Measurements from ENCODE around the gene TCF12. TPM values are rescaled to one million over a fixed set of nuclear protein-coding genes. Genes with fewer than 3 reads are reported as not detected.

TCF12 gene
- total and polyA plus RNA-seq, 2 of the 8 experiments (the other 6 are each of a cell fraction or from before 2014, with no cell fraction given), result 85.8 to 101 TPM

- Histone ChIP-seq H2BK120ac (replicated peaks; ENCODE audit: low read depth, low read length) (no peak overlapping the region), H3K9me3 (ENCODE audit: insufficient read depth in 2 of 2, low read depth in 1 of 2, low read length in 1 of 2) (no peaks in the 10 kb centered on the region), H3K4ac (replicated peaks; ENCODE audit: insufficient read length, low read depth, low read length) (no peak overlapping the region), H4K8ac (ENCODE audit: extremely low read depth, insufficient read depth, low read length) (no peak overlapping the region), H3K4me1 (replicated peaks in 1 of 4; ENCODE audit: control insufficient read depth in 3 of 4, insufficient read depth in 4 of 4, low read length in 3 of 4) (peaks cover 0 to 9% (median 1%) of the 10 kb centered on the region in 4 experiments; a peak in 2 of 7 replicates), H3K4me3 (ENCODE audit: extremely low read depth in 1 of 4, insufficient read depth in 2 of 4, low read depth in 3 of 4, low read length in 4 of 4) (no peak overlapping the region), H2BK5ac (ENCODE audit: low read depth, low read length) (no peak overlapping the region), H3K36me3 (ENCODE audit: control insufficient read depth in 2 of 4, insufficient read depth in 4 of 4, low read length in 3 of 4) (no peaks in the 10 kb centered on the region; a peak in 2 of 8 replicates), H2BK15ac (ENCODE audit: low read length) (no peak overlapping the region), H2BK12ac (ENCODE audit: low read depth, low read length) (no peak overlapping the region), H3K79me2 (ENCODE audit: control insufficient read depth in 1 of 2, insufficient read depth in 2 of 2, low read length in 2 of 2) (peaks cover 0 to 36% of the 10 kb centered on the region in 2 experiments; a peak in 2 of 4 replicates), H2BK20ac (ENCODE audit: low read length) (no peak overlapping the region), H3K18ac (ENCODE audit: extremely low read depth, low read length) (no peak overlapping the region), H3K56ac (replicated peaks; ENCODE audit: insufficient read length, low read depth, low read length) (no peak overlapping the region), H3K23ac (ENCODE audit: insufficient read length) (no peak overlapping the region), H3K14ac (ENCODE audit: insufficient read length) (no peak overlapping the region), H2AFZ (ENCODE audit: low read length) (no peak overlapping the region), H3K4me2 (ENCODE audit: insufficient read depth in 1 of 2, low read depth in 2 of 2, low read length in 2 of 2) (no peak overlapping the region), H3K27ac (ENCODE audit: low read depth, low read length) (no peak overlapping the region), H4K5ac (ENCODE audit: insufficient read length, low read depth, low read length) (no peak overlapping the region), H3K79me1 (ENCODE audit: low read depth, low read length) (no peaks in the 10 kb centered on the region), H3K27me3 (replicated peaks in 1 of 4; ENCODE audit: control insufficient read depth in 3 of 4, extremely low read depth in 1 of 4, insufficient read depth in 3 of 4, low read length in 3 of 4) (no peaks in the 10 kb centered on the region), H4K91ac (replicated peaks; ENCODE audit: insufficient read length, low read length) (no peak overlapping the region), H2AK5ac (ENCODE audit: low read depth, low read length) (no peak overlapping the region), H3K9ac (replicated peaks in 1 of 4; ENCODE audit: extremely low read depth in 1 of 4, low read depth in 3 of 4, low read length in 3 of 4) (no peak overlapping the region), H3K23me2 (ENCODE audit: low read depth, low read length) (no peaks in the 10 kb centered on the region), H4K20me1 (replicated peaks in 1 of 2; ENCODE audit: control insufficient read depth in 1 of 2, insufficient read depth in 2 of 2, low read length in 2 of 2) (peaks cover 2% of the 10 kb centered on the region in 2 experiments)
- FAIRE-seq, result no peak
- WGBS, 2 experiments (ENCODE audit: extremely low coverage in 1 of 2, insufficient coverage in 1 of 2, insufficient read length in 1 of 2, insufficient replicate concordance in 2 of 2, low coverage in 1 of 2, low lambda C conversion rate in 2 of 2, missing lambda C conversion rate in 1 of 2), result 98% methylated on average over 6 of the region's 6 CpGs; no CpG with 5 or more reads in 1 of the 2 experiments
- no peak for DNase-seq (ENCODE audit: low read depth in 1 of 2, low spot score in 2 of 2)
- ChIA-PET CTCF (ENCODE audit: partially characterized antibody) (no interaction called here), POLR2A (ENCODE audit: partially characterized antibody) (interaction anchor here (0.6 kb wide), 1 partner anchor 97 kb away, joined by 4 read pairs; no protein-coding TSS in a partner anchor)
- TF ChIP-seq POLR2AphosphoS5 (IDR thresholded peaks at IDR 0.05; ENCODE audit: low read depth, low read length), result no peak
- TF ChIP-seq USF2 (IDR thresholded peaks at IDR 0.05; ENCODE audit: low read length), result no peak
- no peak for TF ChIP-seq GABPA (IDR thresholded peaks at IDR 0.05; ENCODE audit: borderline replicate concordance, insufficient read depth, low read length)
- TF ChIP-seq BRCA1 (IDR thresholded peaks at IDR 0.05; ENCODE audit: low read depth, low read length), result no peak
- no peak for TF ChIP-seq MAFK (IDR thresholded peaks at IDR 0.05; ENCODE audit: low read depth, low read length)
- no peak for TF ChIP-seq SRF (IDR thresholded peaks at IDR 0.05; ENCODE audit: low read depth, low read length)
- TF ChIP-seq RXRA (IDR thresholded peaks at IDR 0.05; ENCODE audit: insufficient read depth, low read depth, low read length), result no peak
- no peak for TF ChIP-seq ASH2L (IDR thresholded peaks at IDR 0.05; ENCODE audit: low read length)
- no peak for TF ChIP-seq PHF8 (conservative IDR thresholded peaks at IDR 0.05; ENCODE audit: low read depth, low read length)
- no peak for TF ChIP-seq SIN3A (conservative IDR thresholded peaks at IDR 0.05 in 1 of 2, IDR thresholded peaks at IDR 0.05 in 1 of 2; ENCODE audit: low read depth in 1 of 2, low read length in 2 of 2)
- TF ChIP-seq E2F6 (IDR thresholded peaks at IDR 0.05), result no peak
Measured at GRCh38 chr15:57089815-57090495, 171.5 kb downstream of the TCF12 start.
